Ishikawa (cell line): Measurements from ENCODE around the gene EIF2S2.

Experiments used
- CEBPB ChIP-seq: IDR thresholded peaks from 2 replicates; pipeline ENCODE4 v1.6.1; 2012
- CREB1 ChIP-seq: IDR thresholded peaks from 2 replicates; pipeline ENCODE4 v1.6.1; 2012; ENCODE audit warnings: low read depth
- EGR1 ChIP-seq: IDR thresholded peaks from 2 replicates; pipeline ENCODE4 v1.6.1; 2012
- EP300 ChIP-seq: IDR thresholded peaks from 2 replicates; pipeline ENCODE4 v1.6.1; 2012; ENCODE audit warnings: borderline replicate concordance
- FOXM1 ChIP-seq: IDR thresholded peaks from 2 replicates; pipeline ENCODE4 v1.6.1; 2012; ENCODE audit warnings: low read depth, borderline replicate concordance
- MAX ChIP-seq: IDR thresholded peaks from 2 replicates; pipeline ENCODE4 v1.6.1; 2012
- RAD21 ChIP-seq: IDR thresholded peaks from 2 replicates; pipeline ENCODE4 v1.6.1; 2012; ENCODE audit warnings: low read depth
- REST ChIP-seq: IDR thresholded peaks from 2 replicates; pipeline ENCODE4 v1.6.1; 2012; ENCODE audit warnings: low read depth, mild to moderate bottlenecking
- TAF1 ChIP-seq: IDR thresholded peaks from 2 replicates; pipeline ENCODE4 v1.6.1; 2012; ENCODE audit warnings: low read depth, mild to moderate bottlenecking
- TEAD4 ChIP-seq: IDR thresholded peaks from 2 replicates; pipeline ENCODE4 v1.6.1; 2012
- USF1 ChIP-seq: IDR thresholded peaks from 2 replicates; pipeline ENCODE4 v1.6.1; 2012
- YY1 ChIP-seq: IDR thresholded peaks from 2 replicates; pipeline ENCODE4 v1.6.1; 2012; ENCODE audit warnings: low read depth
- ZBTB7A ChIP-seq: IDR thresholded peaks from 2 replicates; pipeline ENCODE4 v1.6.1; 2012; ENCODE audit warnings: low read depth

- TF ChIP-seq CEBPB (no peak), EP300 (no peak), YY1 (no peak), MAX (no peak), RAD21 (no peak), EGR1 (no peak), REST (no peak), TAF1 (no peak), FOXM1 (no peak), ZBTB7A (no peak), CREB1 (no peak), USF1 (no peak), TEAD4 (no peak)
Observed at GRCh38 chr20:34072076-34072475, 40.0 kb downstream of the EIF2S2 start.
